ENCODE data around the gene DNAJB12. TPM values are rescaled to one million over a fixed set of nuclear protein-coding genes. Genes with fewer than 3 reads are reported as not detected.
"Not testable (repeated sequence)": the region's sequence is repeated elsewhere in the genome, so short reads cannot be mapped to it uniquely, and the experiment has no call there.

Gene DNAJB12
- total RNA-seq, 1 donor from 2014 or later, result 39.0 TPM

DNA sequence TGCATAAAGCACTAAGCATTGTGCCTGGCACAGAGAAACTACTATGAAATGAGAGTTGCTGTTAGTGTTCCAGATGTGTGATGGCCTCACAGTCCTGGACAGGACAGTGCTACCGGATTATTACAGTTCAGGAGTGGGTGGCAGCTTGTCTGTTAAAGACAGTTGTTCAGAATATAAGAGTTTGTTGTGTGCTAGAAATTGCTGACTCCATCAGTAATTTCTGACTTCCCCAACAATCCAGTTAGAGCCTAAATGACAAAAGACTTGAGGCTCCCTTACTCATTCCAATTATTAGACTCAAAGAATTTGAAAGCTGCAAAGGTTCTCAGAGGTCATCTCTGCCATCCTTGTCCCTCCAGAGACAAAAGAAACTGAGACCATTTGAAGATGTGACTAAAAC is 34.3 kb upstream of the DNAJB12 start:
- TF ChIP-seq, protein P1, sequence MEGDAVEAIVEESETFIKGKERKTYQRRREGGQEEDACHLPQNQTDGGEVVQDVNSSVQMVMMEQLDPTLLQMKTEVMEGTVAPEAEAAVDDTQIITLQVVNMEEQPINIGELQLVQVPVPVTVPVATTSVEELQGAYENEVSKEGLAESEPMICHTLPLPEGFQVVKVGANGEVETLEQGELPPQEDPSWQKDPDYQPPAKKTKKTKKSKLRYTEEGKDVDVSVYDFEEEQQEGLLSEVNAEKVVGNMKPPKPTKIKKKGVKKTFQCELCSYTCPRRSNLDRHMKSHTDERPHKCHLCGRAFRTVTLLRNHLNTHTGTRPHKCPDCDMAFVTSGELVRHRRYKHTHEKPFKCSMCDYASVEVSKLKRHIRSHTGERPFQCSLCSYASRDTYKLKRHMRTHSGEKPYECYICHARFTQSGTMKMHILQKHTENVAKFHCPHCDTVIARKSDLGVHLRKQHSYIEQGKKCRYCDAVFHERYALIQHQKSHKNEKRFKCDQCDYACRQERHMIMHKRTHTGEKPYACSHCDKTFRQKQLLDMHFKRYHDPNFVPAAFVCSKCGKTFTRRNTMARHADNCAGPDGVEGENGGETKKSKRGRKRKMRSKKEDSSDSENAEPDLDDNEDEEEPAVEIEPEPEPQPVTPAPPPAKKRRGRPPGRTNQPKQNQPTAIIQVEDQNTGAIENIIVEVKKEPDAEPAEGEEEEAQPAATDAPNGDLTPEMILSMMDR (IDR thresholded peaks at IDR 0.05), result no peak
- ChIA-PET POLR2A (no interaction called here), CTCF (no interaction called here)

DNA sequence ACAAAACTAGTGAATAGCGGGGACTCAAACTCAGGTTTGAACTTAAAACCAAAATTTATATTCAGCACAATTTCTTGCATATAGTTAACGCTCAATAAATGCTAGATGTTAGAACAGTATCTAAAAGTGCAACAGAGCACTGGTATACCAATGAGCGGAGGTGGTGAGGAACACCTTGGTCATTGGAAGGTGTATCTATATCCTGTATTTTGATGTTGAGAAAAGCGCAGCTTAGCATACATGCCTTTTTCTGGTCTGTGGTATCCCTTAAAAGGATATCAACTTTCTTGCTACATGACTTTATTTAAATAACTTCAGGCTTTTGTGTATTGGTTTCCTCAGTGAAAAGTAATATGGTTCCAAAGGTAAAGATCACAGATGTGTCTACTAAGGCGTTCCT is 33.3 kb upstream of the DNAJB12 start:
- H3K36me3 Mint-ChIP-seq (ENCODE audit: low read depth), result peaks cover 13% of the 10 kb centered on the region
- TF ChIP-seq, protein P1 (IDR thresholded peaks at IDR 0.05), result no peak
- CTCF ChIA-PET, result no interaction called here
- H3K4me3 Mint-ChIP-seq, result no peak overlapping the region
- no peak overlapping the region for H3K27ac Mint-ChIP-seq
- DNase-seq (no peak), ATAC-seq (ENCODE audit: low read depth) (no peak)
- POLR2A ChIA-PET, result no interaction called here
- peaks cover 3% of the 10 kb centered on the region for H3K4me1 Mint-ChIP-seq
- H3K9me3 Mint-ChIP-seq, result no peaks in the 10 kb centered on the region
- intact Hi-C loops (cut with micrococcal nuclease), result no loop called here
- no peaks in the 10 kb centered on the region for H3K27me3 Mint-ChIP-seq

More for the DNA sequence above, 34.3 kb upstream of the DNAJB12 start:
- Mint-ChIP-seq H3K4me1 (peaks cover 3% of the 10 kb centered on the region), H3K36me3 (ENCODE audit: low read depth) (peaks cover 18% of the 10 kb centered on the region), H3K27me3 (no peaks in the 10 kb centered on the region), H3K9me3 (no peaks in the 10 kb centered on the region), H3K4me3 (no peak overlapping the region), H3K27ac (no peak overlapping the region)
- ATAC-seq (ENCODE audit: low read depth), result no peak
- no peak for DNase-seq
- intact Hi-C loops (cut with micrococcal nuclease), result no loop called here

DNA sequence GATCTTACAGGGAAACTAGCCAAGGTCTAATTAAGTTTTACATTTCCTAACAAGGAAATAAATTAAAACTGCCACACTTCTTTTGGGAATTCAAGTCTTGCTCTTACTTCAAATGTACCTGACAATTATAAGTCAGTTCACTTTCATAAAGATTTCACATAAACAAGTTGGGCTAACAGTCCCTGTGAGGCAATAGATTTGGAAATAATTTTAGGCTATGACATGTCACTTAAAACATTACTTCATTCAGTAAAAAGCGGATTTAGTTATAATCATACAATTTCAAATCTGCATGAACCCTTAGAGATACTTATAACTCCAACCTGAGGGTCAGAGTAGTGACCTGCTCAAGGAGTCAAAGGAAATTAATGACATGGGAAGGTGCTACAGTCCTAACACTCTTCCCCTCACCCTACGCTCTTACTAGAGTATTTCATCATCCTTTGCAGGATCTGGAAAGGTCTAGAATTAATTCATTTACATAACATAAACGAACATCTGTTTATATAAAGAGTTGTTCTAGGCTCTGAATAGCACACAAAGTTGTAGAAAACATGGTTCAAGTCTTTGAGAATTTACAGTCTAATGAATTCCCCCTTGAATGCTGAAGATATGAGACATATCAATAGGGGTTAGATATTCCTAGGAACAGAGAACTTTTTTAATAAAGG is 32.3 kb upstream of the DNAJB12 start:
- ATAC-seq (ENCODE audit: low read depth), result no peak
- H3K36me3 Mint-ChIP-seq (ENCODE audit: low read depth), result peaks cover 9% of the 10 kb centered on the region
- peaks cover 3% of the 10 kb centered on the region for H3K4me1 Mint-ChIP-seq
- TF ChIP-seq, protein P1 (IDR thresholded peaks at IDR 0.05), result no peak
- ChIA-PET CTCF (interaction anchor here (0.7 kb wide), 1 partner anchor 144 kb away, joined by 3 read pairs; no protein-coding TSS in a partner anchor), POLR2A (interaction anchor here (0.6 kb wide), 2 partner anchors 296 to 712 kb away, joined by 3 to 4 read pairs; no protein-coding TSS in a partner anchor)
- H3K4me3 Mint-ChIP-seq, result no peak overlapping the region
- H3K27ac Mint-ChIP-seq, result no peak overlapping the region
- DNase-seq, result no peak
- H3K9me3 Mint-ChIP-seq, result no peaks in the 10 kb centered on the region
- intact Hi-C loops (cut with micrococcal nuclease), result no loop called here
- H3K27me3 Mint-ChIP-seq, result no peaks in the 10 kb centered on the region

DNA sequence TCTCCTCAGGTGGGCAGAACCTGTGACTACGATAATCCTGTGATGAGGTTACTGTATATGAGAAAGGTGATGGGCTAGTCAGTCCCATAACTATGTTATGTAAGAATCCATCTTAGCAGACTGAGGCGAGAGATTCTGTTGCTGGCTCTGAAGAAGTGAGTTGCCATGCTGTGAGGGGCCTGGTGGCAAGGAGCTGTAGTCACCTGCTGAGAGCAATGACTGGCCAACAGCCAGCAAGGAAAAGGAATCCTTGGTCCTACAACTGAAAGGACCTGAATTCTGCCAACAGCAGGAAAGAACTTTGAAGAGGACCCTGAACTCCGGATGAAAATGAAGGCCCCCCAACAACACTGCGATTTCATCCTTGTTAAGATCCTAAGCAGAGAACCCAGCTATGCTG is 31.0 kb upstream of the DNAJB12 start:
- Mint-ChIP-seq H3K4me3 (no peak overlapping the region), H3K27me3 (no peaks in the 10 kb centered on the region), H3K36me3 (ENCODE audit: low read depth) (peaks cover 9% of the 10 kb centered on the region), H3K27ac (no peak overlapping the region), H3K4me1 (peaks cover 3% of the 10 kb centered on the region), H3K9me3 (no peaks in the 10 kb centered on the region)
- CTCF ChIA-PET, result interaction anchor here (0.6 kb wide), 1 partner anchor 665 kb away, joined by 3 read pairs; no protein-coding TSS in a partner anchor
- ATAC-seq (ENCODE audit: low read depth), result no peak
- intact Hi-C loops (cut with micrococcal nuclease), result no loop called here
- TF ChIP-seq, protein P1 (IDR thresholded peaks at IDR 0.05), result no peak
- POLR2A ChIA-PET, result no interaction called here
- DNase-seq, result no peak

DNA sequence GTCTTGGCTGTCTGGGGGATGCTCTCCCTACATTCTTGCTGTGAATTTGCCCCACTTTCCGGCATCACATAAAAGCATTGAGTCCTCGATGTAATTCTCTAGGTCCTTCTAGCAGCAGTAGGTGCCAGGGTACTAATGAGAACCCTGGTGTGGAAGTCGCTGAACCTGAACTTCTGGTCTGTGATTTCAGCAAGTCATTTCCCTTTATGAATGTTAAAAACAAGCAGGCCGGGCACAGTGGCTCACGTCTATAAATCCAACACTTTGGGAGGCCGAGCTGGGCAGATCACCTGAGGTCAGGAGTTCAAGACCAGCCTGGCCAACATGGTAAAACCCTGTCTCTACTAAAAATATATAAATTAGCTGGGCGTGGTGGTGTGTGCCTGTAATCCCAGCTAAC is 30.3 kb upstream of the DNAJB12 start:
- DNase-seq; H3K4me3 Mint-ChIP-seq; ATAC-seq (ENCODE audit: low read depth); H3K27me3 Mint-ChIP-seq; CTCF ChIA-PET; intact Hi-C loops (cut with micrococcal nuclease); H3K4me1 Mint-ChIP-seq; H3K9me3 Mint-ChIP-seq; POLR2A ChIA-PET; H3K36me3 Mint-ChIP-seq (ENCODE audit: low read depth): not testable (repeated sequence)
- H3K27ac Mint-ChIP-seq, result peak overlapping the region; percentile 19

Data from activated B cell treated with CpG ODN at 0.5 μM for 24 hours (primary cell).